ENCODE data around the gene C4orf50.

The C4orf50 gene

GRCh38 chr4:6029254-6029653, 11.0 kb upstream of the C4orf50 start:
- no peak for DNase-seq (ENCODE audit: low read depth in 1 of 2, low spot score in 1 of 2)
- Histone ChIP-seq H3K27me3 (ENCODE audit: insufficient read depth, poor library complexity, severe bottlenecking) (no peaks in the 10 kb centered on the region), H3K27ac (replicated peaks) (no peak overlapping the region), H3K4me3 (replicated peaks; ENCODE audit: insufficient read depth, low read length) (no peak overlapping the region)
- TF ChIP-seq SPI1 (IDR thresholded peaks at IDR 0.05; ENCODE audit: borderline replicate concordance, low read depth) (no peak), GABPA (IDR thresholded peaks at IDR 0.05; ENCODE audit: low read depth) (no peak)

- TF ChIP-seq POLR2AphosphoS5 (IDR thresholded peaks at IDR 0.05; ENCODE audit: low read depth) (no peak), CTCF (IDR thresholded peaks at IDR 0.05; ENCODE audit: insufficient read depth, low read length) (no peak), SPI1 (IDR thresholded peaks at IDR 0.05; ENCODE audit: borderline replicate concordance, low read depth) (no peak), REST (IDR thresholded peaks at IDR 0.05; ENCODE audit: insufficient replicate concordance, low read depth) (no peak)
- Histone ChIP-seq H3K27ac (replicated peaks) (no peak overlapping the region), H3K4me3 (replicated peaks; ENCODE audit: insufficient read depth, low read length) (no peak overlapping the region), H3K27me3 (ENCODE audit: insufficient read depth, poor library complexity, severe bottlenecking) (no peaks in the 10 kb centered on the region)
- DNase-seq (ENCODE audit: low read depth in 1 of 2, low spot score in 1 of 2), result no peak
These were observed 9.9 kb upstream of the C4orf50 start for GRCh38 chr4:6028168-6028567.

GRCh38 chr4:6027392-6027791, 9.2 kb upstream of the C4orf50 start:
- Histone ChIP-seq H3K4me3 (replicated peaks; ENCODE audit: insufficient read depth, low read length) (no peak overlapping the region), H3K27ac (replicated peaks) (no peak overlapping the region), H3K27me3 (ENCODE audit: insufficient read depth, poor library complexity, severe bottlenecking) (no peaks in the 10 kb centered on the region)
- DNase-seq (ENCODE audit: low read depth in 1 of 2, low spot score in 1 of 2), result no peak
- TF ChIP-seq GABPA (IDR thresholded peaks at IDR 0.05; ENCODE audit: low read depth) (no peak), SPI1 (IDR thresholded peaks at IDR 0.05; ENCODE audit: borderline replicate concordance, low read depth) (no peak), CTCF (IDR thresholded peaks at IDR 0.05; ENCODE audit: insufficient read depth, low read length) (no peak), POLR2AphosphoS5 (IDR thresholded peaks at IDR 0.05; ENCODE audit: low read depth) (no peak), REST (IDR thresholded peaks at IDR 0.05; ENCODE audit: insufficient replicate concordance, low read depth) (no peak)

- no peak for DNase-seq (ENCODE audit: low read depth in 1 of 2, low spot score in 1 of 2)
- H3K27me3 ChIP-seq (ENCODE audit: insufficient read depth, poor library complexity, severe bottlenecking), result no peaks in the 10 kb centered on the region
- TF ChIP-seq CTCF (IDR thresholded peaks at IDR 0.05; ENCODE audit: insufficient read depth, low read length) (no peak), SPI1 (IDR thresholded peaks at IDR 0.05; ENCODE audit: borderline replicate concordance, low read depth) (no peak), POLR2AphosphoS5 (IDR thresholded peaks at IDR 0.05; ENCODE audit: low read depth) (no peak), GABPA (IDR thresholded peaks at IDR 0.05; ENCODE audit: low read depth) (no peak), REST (IDR thresholded peaks at IDR 0.05; ENCODE audit: insufficient replicate concordance, low read depth) (no peak)
- no peak overlapping the region for H3K4me3 ChIP-seq (replicated peaks; ENCODE audit: insufficient read depth, low read length)
- H3K27ac ChIP-seq (replicated peaks), result no peak overlapping the region
These were observed 6.2 kb upstream of the C4orf50 start for GRCh38 chr4:6024313-6024960.
